ENCODE results near the gene PAPOLB. TPM values are rescaled to one million over a fixed set of nuclear protein-coding genes. Genes with fewer than 3 reads are reported as not detected.

Gene PAPOLB
- total and polyA plus RNA-seq, 2 of the 4 experiments (the other 2 are of a cell fraction), result under 0.01 TPM; not detected in 1

GRCh38 chr7:4894482-4894881 is 32.7 kb upstream of the PAPOLB start:
- H3K27me3 ChIP-seq (ENCODE audit: control insufficient read depth, insufficient read depth, low read length), result no peaks in the 10 kb centered on the region
- no peak overlapping the region for H3K23ac ChIP-seq (ENCODE audit: low read depth, low read length)
- intact Hi-C loops (cut with micrococcal nuclease), result no loop called here
- no peak overlapping the region for H4K91ac ChIP-seq (ENCODE audit: insufficient read depth, low read depth, low read length)
- no peak overlapping the region for H3K18ac ChIP-seq (ENCODE audit: low read depth, low read length)
- H2BK15ac ChIP-seq (ENCODE audit: low read depth, low read length), result no peak overlapping the region
- no peak overlapping the region for H3K4me3 ChIP-seq (ENCODE audit: insufficient read depth, low read depth, low read length)
- CTCF ChIA-PET, result no interaction called here
- H3K9me1 ChIP-seq (ENCODE audit: insufficient read depth, low read length), result no peaks in the 10 kb centered on the region
- H3K27ac ChIP-seq (ENCODE audit: insufficient read depth, low read length), result no peak overlapping the region
- no peak overlapping the region for H3K14ac ChIP-seq (replicated peaks; ENCODE audit: low read depth, low read length)
- no TSS peak for BruUV-seq (replicated peaks)
- TF ChIP-seq MXI1 (IDR thresholded peaks at IDR 0.05; ENCODE audit: borderline replicate concordance, low read depth, low read length), result no peak
- TF ChIP-seq CTCF (conservative IDR thresholded peaks at IDR 0.05; ENCODE audit: low read depth, low read length), result no peak
- no peak for TF ChIP-seq SMC3 (IDR thresholded peaks at IDR 0.05; ENCODE audit: low read depth, low read length)
- TF ChIP-seq, protein P1, sequence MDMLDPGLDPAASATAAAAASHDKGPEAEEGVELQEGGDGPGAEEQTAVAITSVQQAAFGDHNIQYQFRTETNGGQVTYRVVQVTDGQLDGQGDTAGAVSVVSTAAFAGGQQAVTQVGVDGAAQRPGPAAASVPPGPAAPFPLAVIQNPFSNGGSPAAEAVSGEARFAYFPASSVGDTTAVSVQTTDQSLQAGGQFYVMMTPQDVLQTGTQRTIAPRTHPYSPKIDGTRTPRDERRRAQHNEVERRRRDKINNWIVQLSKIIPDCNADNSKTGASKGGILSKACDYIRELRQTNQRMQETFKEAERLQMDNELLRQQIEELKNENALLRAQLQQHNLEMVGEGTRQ (IDR thresholded peaks at IDR 0.05; ENCODE audit: low read depth, low read length), result no peak
- no peak for TF ChIP-seq ELK1 (IDR thresholded peaks at IDR 0.05; ENCODE audit: borderline replicate concordance, low read depth, low read length)
- TF ChIP-seq RAD21 (IDR thresholded peaks at IDR 0.05; ENCODE audit: low read length), result no peak
- TF ChIP-seq NFE2L2 (IDR thresholded peaks at IDR 0.05; ENCODE audit: low read depth, low read length), result no peak
- TF ChIP-seq POLR2A (IDR thresholded peaks at IDR 0.05; ENCODE audit: low read depth, low read length), result no peak
- no peak for TF ChIP-seq FOS (IDR thresholded peaks at IDR 0.05; ENCODE audit: low read depth, low read length)
- H3K9me3 ChIP-seq (ENCODE audit: control insufficient read depth, insufficient read depth, low read length), result peaks cover 5% of the 10 kb centered on the region; the same call in 1 of the 2 replicates
- H3K56ac ChIP-seq (ENCODE audit: extremely low read depth, insufficient read depth, low read length), result no peak overlapping the region
- no peak overlapping the region for H3K4ac ChIP-seq (ENCODE audit: low read depth, low read length)
- H3K9ac ChIP-seq (ENCODE audit: low read depth, low read length), result no peak overlapping the region
- H2AFZ ChIP-seq (replicated peaks; ENCODE audit: low read length, poor library complexity), result no peak overlapping the region
- POLR2A ChIA-PET (ENCODE audit: unreplicated experiment), result no interaction called here
- no peaks in the 10 kb centered on the region for H3K79me1 ChIP-seq (ENCODE audit: low read depth in 1 of 2, low read length in 2 of 2)
- no peak overlapping the region for H2AK9ac ChIP-seq (replicated peaks; ENCODE audit: low read depth, low read length, poor library complexity)
- no peak overlapping the region for H2BK20ac ChIP-seq (ENCODE audit: low read depth, low read length)
- 100% methylated on average over 1 of the region's 9 CpGs; no CpG with 5 or more reads in 1 of the 2 experiments for WGBS, 2 experiments (ENCODE audit: extremely low coverage in 2 of 2, insufficient read length in 1 of 2)
- H4K8ac ChIP-seq (ENCODE audit: low read depth in 2 of 2, low read length in 2 of 2), result no peak overlapping the region
- no peak overlapping the region for H2BK5ac ChIP-seq (ENCODE audit: low read depth, low read length, poor library complexity, severe bottlenecking)
- ATAC-seq (ENCODE audit: low read depth) (no peak), DNase-seq (no peak)
- no peak overlapping the region for H2AK5ac ChIP-seq (ENCODE audit: low read depth, low read length)
- H3K4me1 ChIP-seq (ENCODE audit: control insufficient read depth, insufficient read depth, low read length), result no peaks in the 10 kb centered on the region
- no peaks in the 10 kb centered on the region for H4K20me1 ChIP-seq (ENCODE audit: insufficient read depth, low read length)
- dilution Hi-C loops (cut with HindIII; ENCODE audit: low sequenced_read_pairs, unreplicated experiment), result no loop called here
- in situ Hi-C loops (cut with MboI; ENCODE audit: low sequenced_read_pairs), result no loop called here
- H3K36me3 ChIP-seq (ENCODE audit: control insufficient read depth, insufficient read depth, low read length), result no peaks in the 10 kb centered on the region
- H4K5ac ChIP-seq (ENCODE audit: low read depth, low read length), result no peak overlapping the region
- no peak overlapping the region for H3K4me2 ChIP-seq (ENCODE audit: low read depth, low read length)
- H2BK120ac ChIP-seq (ENCODE audit: low read depth, low read length), result no peak overlapping the region
